ENCODE results near the gene ROBO2.

ROBO2 gene

GRCh38 chr3:77456431-77456830 is 416.5 kb downstream of the ROBO2 start:
- Histone ChIP-seq H3K4me1 (ENCODE audit: insufficient read depth, low read length) (no peaks in the 10 kb centered on the region; the same call in 1 of the 2 replicates), H3K9ac (ENCODE audit: low read depth, low read length) (no peak overlapping the region), H3K9me3 (ENCODE audit: control insufficient read depth, insufficient read depth, low read length) (no peaks in the 10 kb centered on the region), H3K36me3 (ENCODE audit: insufficient read depth, low read length) (no peaks in the 10 kb centered on the region)

- no peaks in the 10 kb centered on the region for H3K36me3 ChIP-seq (ENCODE audit: insufficient read depth, low read length)
- no peak overlapping the region for H3K9ac ChIP-seq (ENCODE audit: low read depth, low read length)
- H3K4me1 ChIP-seq (ENCODE audit: insufficient read depth, low read length) = no peaks in the 10 kb centered on the region; the same call in 1 of the 2 replicates
- no peaks in the 10 kb centered on the region for H3K9me3 ChIP-seq (ENCODE audit: control insufficient read depth, insufficient read depth, low read length)
These were observed 417.0 kb downstream of the ROBO2 start for GRCh38 chr3:77456906-77457305.

- no peaks in the 10 kb centered on the region for H3K9me3 ChIP-seq (ENCODE audit: control insufficient read depth, insufficient read depth, low read length)
- H3K4me1 ChIP-seq (ENCODE audit: insufficient read depth, low read length) = no peaks in the 10 kb centered on the region; the same call in 1 of the 2 replicates
- no peaks in the 10 kb centered on the region for H3K36me3 ChIP-seq (ENCODE audit: insufficient read depth, low read length)
- H3K9ac ChIP-seq (ENCODE audit: low read depth, low read length) = no peak overlapping the region
These were observed 420.0 kb downstream of the ROBO2 start for GRCh38 chr3:77459926-77460325.

GRCh38 chr3:77460326-77460725 is 420.4 kb downstream of the ROBO2 start:
- no peaks in the 10 kb centered on the region for H3K9me3 ChIP-seq (ENCODE audit: control insufficient read depth, insufficient read depth, low read length)
- no peaks in the 10 kb centered on the region; the same call in 1 of the 2 replicates for H3K4me1 ChIP-seq (ENCODE audit: insufficient read depth, low read length)
- no peak overlapping the region for H3K9ac ChIP-seq (ENCODE audit: low read depth, low read length)
- H3K36me3 ChIP-seq (ENCODE audit: insufficient read depth, low read length) = no peaks in the 10 kb centered on the region

- Histone ChIP-seq H3K9me3 (ENCODE audit: control insufficient read depth, insufficient read depth, low read length) (no peaks in the 10 kb centered on the region), H3K9ac (ENCODE audit: low read depth, low read length) (no peak overlapping the region), H3K4me1 (ENCODE audit: insufficient read depth, low read length) (no peaks in the 10 kb centered on the region; the same call in 1 of the 2 replicates), H3K36me3 (ENCODE audit: insufficient read depth, low read length) (no peaks in the 10 kb centered on the region)
These were observed 423.1 kb downstream of the ROBO2 start for GRCh38 chr3:77462951-77463350.

GRCh38 chr3:77464111-77464688 is 424.3 kb downstream of the ROBO2 start:
- Histone ChIP-seq H3K9me3 (ENCODE audit: control insufficient read depth, insufficient read depth, low read length) (no peaks in the 10 kb centered on the region), H3K9ac (ENCODE audit: low read depth, low read length) (no peak overlapping the region), H3K36me3 (ENCODE audit: insufficient read depth, low read length) (no peaks in the 10 kb centered on the region), H3K4me1 (ENCODE audit: insufficient read depth, low read length) (no peaks in the 10 kb centered on the region; the same call in 1 of the 2 replicates)

GRCh38 chr3:77466562-77467115 is 426.7 kb downstream of the ROBO2 start:
- H3K36me3 ChIP-seq (ENCODE audit: insufficient read depth, low read length) = no peaks in the 10 kb centered on the region
- H3K9me3 ChIP-seq (ENCODE audit: control insufficient read depth, insufficient read depth, low read length) = no peaks in the 10 kb centered on the region
- H3K9ac ChIP-seq (ENCODE audit: low read depth, low read length) = no peak overlapping the region
- no peaks in the 10 kb centered on the region for H3K4me1 ChIP-seq (ENCODE audit: insufficient read depth, low read length)

GRCh38 chr3:77467702-77468625 is 428.1 kb downstream of the ROBO2 start:
- Histone ChIP-seq H3K36me3 (ENCODE audit: insufficient read depth, low read length) (no peaks in the 10 kb centered on the region), H3K9ac (ENCODE audit: low read depth, low read length) (no peak overlapping the region), H3K9me3 (ENCODE audit: control insufficient read depth, insufficient read depth, low read length) (no peaks in the 10 kb centered on the region), H3K4me1 (ENCODE audit: insufficient read depth, low read length) (no peaks in the 10 kb centered on the region)

GRCh38 chr3:77468626-77469020 is 428.7 kb downstream of the ROBO2 start:
- Histone ChIP-seq H3K9ac (ENCODE audit: low read depth, low read length) (no peak overlapping the region), H3K36me3 (ENCODE audit: insufficient read depth, low read length) (no peaks in the 10 kb centered on the region), H3K4me1 (ENCODE audit: insufficient read depth, low read length) (no peaks in the 10 kb centered on the region)

GRCh38 chr3:77475507-77475906 is 435.6 kb downstream of the ROBO2 start:
- H3K4me1 ChIP-seq (ENCODE audit: insufficient read depth, low read length) = peaks cover 23% of the 10 kb centered on the region
- H3K9ac ChIP-seq (ENCODE audit: low read depth, low read length) = no peak overlapping the region
- no peaks in the 10 kb centered on the region for H3K9me3 ChIP-seq (ENCODE audit: control insufficient read depth, insufficient read depth, low read length)
- no peaks in the 10 kb centered on the region for H3K36me3 ChIP-seq (ENCODE audit: insufficient read depth, low read length)

More at GRCh38 chr3:77468626-77469020, 428.7 kb downstream of the ROBO2 start:
- H3K9me3 ChIP-seq (ENCODE audit: control insufficient read depth, insufficient read depth, low read length) = no peaks in the 10 kb centered on the region

- H3K36me3 ChIP-seq (ENCODE audit: insufficient read depth, low read length) = no peaks in the 10 kb centered on the region
- peaks cover 23% of the 10 kb centered on the region for H3K4me1 ChIP-seq (ENCODE audit: insufficient read depth, low read length)
- no peaks in the 10 kb centered on the region for H3K9me3 ChIP-seq (ENCODE audit: control insufficient read depth, insufficient read depth, low read length)
- no peak overlapping the region for H3K9ac ChIP-seq (ENCODE audit: low read depth, low read length)
These were observed 439.1 kb downstream of the ROBO2 start for GRCh38 chr3:77479021-77479420.

GRCh38 chr3:77489216-77489615 is 449.3 kb downstream of the ROBO2 start:
- Histone ChIP-seq H3K9me3 (ENCODE audit: control insufficient read depth, insufficient read depth, low read length) (no peaks in the 10 kb centered on the region; the same call in 1 of the 2 replicates), H3K36me3 (ENCODE audit: insufficient read depth, low read length) (no peaks in the 10 kb centered on the region), H3K4me1 (ENCODE audit: insufficient read depth, low read length) (peaks cover 10% of the 10 kb centered on the region), H3K9ac (ENCODE audit: low read depth, low read length) (no peak overlapping the region)

GRCh38 chr3:77491961-77492360 is 452.1 kb downstream of the ROBO2 start:
- no peaks in the 10 kb centered on the region for H3K9me3 ChIP-seq (ENCODE audit: control insufficient read depth, insufficient read depth, low read length)
- H3K36me3 ChIP-seq (ENCODE audit: insufficient read depth, low read length) = no peaks in the 10 kb centered on the region
- H3K4me1 ChIP-seq (ENCODE audit: insufficient read depth, low read length) = peaks cover 10% of the 10 kb centered on the region
- no peak overlapping the region for H3K9ac ChIP-seq (ENCODE audit: low read depth, low read length)

GRCh38 chr3:77500721-77501120 is 460.8 kb downstream of the ROBO2 start:
- H3K4me1 ChIP-seq (ENCODE audit: insufficient read depth, low read length) = no peaks in the 10 kb centered on the region
- H3K9ac ChIP-seq (ENCODE audit: low read depth, low read length) = no peak overlapping the region
- H3K36me3 ChIP-seq (ENCODE audit: insufficient read depth, low read length) = no peaks in the 10 kb centered on the region; the same call in 1 of the 2 replicates
- no peaks in the 10 kb centered on the region for H3K9me3 ChIP-seq (ENCODE audit: control insufficient read depth, insufficient read depth, low read length)

Measured in ES-I3 (cell line).